ENCODE measurements around the gene PRDM2.

Gene PRDM2

DNA sequence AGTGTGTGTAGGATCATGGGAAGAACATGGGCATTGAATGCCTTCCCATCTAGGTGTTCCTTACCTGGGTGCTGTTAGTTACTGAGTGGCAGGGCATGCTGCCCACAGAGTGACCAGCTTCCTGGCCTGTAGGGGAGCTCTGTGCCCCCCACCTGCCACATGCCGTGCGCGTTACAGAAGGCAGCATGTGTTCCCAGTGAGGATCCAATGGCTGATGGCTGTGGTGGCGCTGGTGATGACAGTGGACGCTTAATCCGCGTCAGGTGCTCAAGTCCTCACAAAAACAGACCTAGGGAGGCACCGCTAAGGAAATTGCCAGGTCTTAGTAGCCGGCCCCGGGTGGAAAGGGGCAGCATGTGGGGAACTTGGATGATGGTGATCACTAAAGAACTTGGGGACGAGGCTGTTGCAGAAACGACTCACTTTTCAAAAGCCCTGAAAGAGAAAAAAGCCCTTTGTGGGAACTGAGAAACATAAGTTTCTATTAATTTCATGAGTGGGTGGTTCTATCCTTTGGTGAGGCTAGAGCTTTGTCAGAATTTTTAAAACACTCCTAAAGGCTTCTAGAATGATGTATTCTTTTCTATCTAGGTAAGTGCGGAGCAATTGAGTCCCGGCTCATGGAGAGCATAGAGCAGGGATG is 93.2 kb downstream of the PRDM2 start:
- DNase-seq (ENCODE audit: extremely low read depth, low read depth): no peak
- TF ChIP-seq CTCF (IDR thresholded peaks at IDR 0.05; ENCODE audit: low read depth, low read length): no peak

DNA sequence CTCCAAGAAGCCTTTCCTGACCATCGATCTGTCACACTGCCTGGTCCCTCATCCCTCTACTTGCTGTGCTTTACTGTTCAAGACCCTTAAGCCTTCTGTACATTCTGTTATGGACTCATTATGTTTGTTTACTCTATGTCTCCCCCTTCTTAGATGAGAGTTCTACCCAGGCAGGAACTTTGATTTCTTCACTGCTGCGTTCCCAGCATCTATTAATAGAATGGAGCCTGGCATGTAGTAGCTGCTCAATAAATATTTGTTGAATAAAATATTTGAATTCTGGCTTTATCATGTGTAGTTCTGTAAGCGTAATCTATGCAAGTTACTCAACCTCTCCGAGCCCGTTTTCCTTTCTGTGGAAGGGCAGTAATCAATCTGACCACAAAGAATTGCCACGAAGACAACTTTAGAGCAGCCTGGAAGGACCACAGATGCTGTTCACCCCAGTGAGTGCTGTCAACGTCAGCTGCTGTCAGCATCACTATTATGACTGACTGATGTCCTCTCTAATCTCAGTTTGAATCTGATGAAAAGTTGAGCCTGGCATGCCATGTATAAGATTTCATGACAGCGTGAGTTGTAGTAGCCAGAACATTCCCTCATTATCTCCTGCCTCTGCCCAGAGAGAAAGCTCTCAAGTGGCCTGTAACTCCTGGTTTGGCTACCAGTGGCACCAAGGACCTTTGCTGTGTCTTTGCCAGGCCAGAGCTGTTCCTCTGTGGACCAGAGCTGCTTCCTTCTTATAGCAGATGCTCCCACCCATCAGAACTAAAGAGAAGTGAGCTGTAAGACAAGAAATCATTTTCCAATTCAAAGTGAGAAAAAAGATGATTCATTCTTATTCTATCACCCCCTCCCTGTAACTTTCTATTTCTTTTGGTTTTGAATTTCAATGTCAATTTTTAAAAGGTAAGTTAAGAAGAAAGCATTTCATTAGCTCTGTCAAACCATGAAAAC is 94.5 kb downstream of the PRDM2 start:
- no peak for DNase-seq (ENCODE audit: extremely low read depth, low read depth)
- TF ChIP-seq CTCF (IDR thresholded peaks at IDR 0.05; ENCODE audit: low read depth, low read length): no peak

- no peak for DNase-seq (ENCODE audit: extremely low read depth, low read depth)
- no peak for TF ChIP-seq CTCF (IDR thresholded peaks at IDR 0.05; ENCODE audit: low read depth, low read length)
These were observed 97.4 kb downstream of the PRDM2 start for GRCh38 chr1:13797397-13797796.

- no peak for DNase-seq (ENCODE audit: extremely low read depth, low read depth)
- no peak for TF ChIP-seq CTCF (IDR thresholded peaks at IDR 0.05; ENCODE audit: low read depth, low read length)
These were observed 98.1 kb downstream of the PRDM2 start for GRCh38 chr1:13798120-13798519.

DNA sequence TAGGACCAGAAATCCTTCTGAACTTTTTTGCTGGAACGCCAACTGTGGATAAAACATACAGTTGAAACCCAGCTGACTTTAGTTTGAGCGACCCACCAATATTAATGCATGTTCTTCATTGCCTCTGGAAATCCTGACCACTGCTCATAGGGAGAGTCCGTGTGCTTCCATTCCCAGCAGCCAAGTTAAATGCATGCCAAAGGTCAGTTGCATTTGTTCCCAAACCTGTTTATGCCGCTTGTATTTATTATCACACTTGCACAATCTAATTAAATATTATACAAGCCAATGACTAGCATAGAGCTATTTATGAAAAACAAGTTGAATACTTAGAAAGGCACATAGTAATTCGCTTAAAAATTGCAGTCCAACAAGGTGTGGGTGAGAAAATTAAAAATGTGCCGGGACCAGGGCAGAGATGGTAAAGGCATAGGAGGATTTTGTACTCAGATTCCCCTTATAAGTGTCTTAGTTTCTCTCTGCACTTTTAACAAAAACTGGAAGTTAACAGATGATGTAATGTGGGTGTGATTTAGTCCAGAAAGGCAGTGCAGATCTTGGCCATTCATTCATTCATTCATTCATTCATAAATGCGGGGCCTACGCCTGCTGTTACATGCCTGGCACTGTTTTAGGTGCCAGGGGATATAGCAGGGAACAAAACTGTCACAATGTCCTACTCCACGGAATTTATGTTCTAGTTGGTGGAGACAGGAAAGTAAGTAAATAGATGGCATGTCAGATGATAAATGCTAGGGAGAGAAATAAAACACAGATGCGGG is 99.7 kb downstream of the PRDM2 start:
- no peak for DNase-seq (ENCODE audit: extremely low read depth, low read depth)
- no peak for TF ChIP-seq CTCF (IDR thresholded peaks at IDR 0.05; ENCODE audit: low read depth, low read length)

- no peak for TF ChIP-seq CTCF (IDR thresholded peaks at IDR 0.05; ENCODE audit: low read depth, low read length)
- DNase-seq (ENCODE audit: extremely low read depth, low read depth): no peak
These were observed 101.2 kb downstream of the PRDM2 start for GRCh38 chr1:13801232-13801631.
